ENCODE data around the gene MGME1.

MGME1 gene

GRCh38 chr20:17993546-17993945, 24.7 kb downstream of the MGME1 start:
- Histone ChIP-seq H4K8ac (ENCODE audit: low read depth, low read length) (no peak overlapping the region), H3K36me3 (replicated peaks in 1 of 2; ENCODE audit: control insufficient read depth in 2 of 2, insufficient read depth in 2 of 2, low read length in 2 of 2) (peaks cover 10 to 36% of the 10 kb centered on the region in 2 donors), H4K91ac (ENCODE audit: low read depth, low read length, poor library complexity) (no peak overlapping the region), H2BK120ac (ENCODE audit: low read depth, low read length) (no peak overlapping the region), H3K4me3 (ENCODE audit: low read length in 2 of 2) (no peak overlapping the region), H3K9me3 (replicated peaks in 1 of 2; ENCODE audit: control insufficient read depth in 2 of 2, insufficient read depth in 1 of 2, low read depth in 1 of 2, low read length in 2 of 2) (no peaks in the 10 kb centered on the region), H2AFZ (ENCODE audit: low read length) (no peak overlapping the region), H3K4me1 (ENCODE audit: control insufficient read depth in 2 of 2, insufficient read depth in 1 of 2, low read depth in 1 of 2, low read length in 2 of 2) (no peaks in the 10 kb centered on the region), H3K9ac (ENCODE audit: low read depth, low read length, poor library complexity) (no peak overlapping the region), H3K27me3 (ENCODE audit: control insufficient read depth in 3 of 3, insufficient read depth in 3 of 3, low read depth in 1 of 3, low read length in 3 of 3) (no peaks in the 10 kb centered on the region), H2BK12ac (ENCODE audit: low read length) (no peak overlapping the region), H3K4ac (ENCODE audit: low read length) (no peak overlapping the region), H2BK15ac (ENCODE audit: low read length) (no peak overlapping the region), H3K18ac (ENCODE audit: low read length) (no peak overlapping the region), H2AK5ac (ENCODE audit: low read depth, low read length) (no peak overlapping the region), H3K14ac (ENCODE audit: low read length) (no peak overlapping the region), H2BK5ac (ENCODE audit: low read length) (no peak overlapping the region), H3K23ac (ENCODE audit: low read depth, low read length, poor library complexity) (no peak overlapping the region), H3K27ac (replicated peaks; ENCODE audit: low read length) (no peak overlapping the region), H3K4me2 (ENCODE audit: insufficient read depth, low read length, poor library complexity, severe bottlenecking) (no peak overlapping the region), H3K79me1 (ENCODE audit: low read depth, low read length) (no peaks in the 10 kb centered on the region)
- WGBS, 2 donors (ENCODE audit: extremely low coverage in 2 of 2, insufficient read length in 2 of 2, insufficient replicate concordance in 1 of 2), result no CpG with 5 or more reads among the region's 3 CpGs
- no peak for DNase-seq (ENCODE audit: low spot score)

- Histone ChIP-seq H3K9me3 (replicated peaks in 1 of 2; ENCODE audit: control insufficient read depth in 2 of 2, insufficient read depth in 1 of 2, low read depth in 1 of 2, low read length in 2 of 2) (no peaks in the 10 kb centered on the region), H2BK5ac (ENCODE audit: low read length) (no peak overlapping the region), H3K27ac (replicated peaks; ENCODE audit: low read length) (no peak overlapping the region), H2AK5ac (ENCODE audit: low read depth, low read length) (no peak overlapping the region), H3K23ac (ENCODE audit: low read depth, low read length, poor library complexity) (no peak overlapping the region), H3K4me2 (ENCODE audit: insufficient read depth, low read length, poor library complexity, severe bottlenecking) (no peak overlapping the region), H4K91ac (ENCODE audit: low read depth, low read length, poor library complexity) (no peak overlapping the region), H4K8ac (ENCODE audit: low read depth, low read length) (no peak overlapping the region), H3K18ac (ENCODE audit: low read length) (peak overlapping the region; percentile 53), H2BK15ac (ENCODE audit: low read length) (no peak overlapping the region), H3K79me1 (ENCODE audit: low read depth, low read length) (no peaks in the 10 kb centered on the region), H3K14ac (ENCODE audit: low read length) (no peak overlapping the region), H3K4ac (ENCODE audit: low read length) (no peak overlapping the region), H2AFZ (ENCODE audit: low read length) (no peak overlapping the region), H3K4me1 (ENCODE audit: control insufficient read depth in 2 of 2, insufficient read depth in 1 of 2, low read depth in 1 of 2, low read length in 2 of 2) (no peaks in the 10 kb centered on the region), H3K4me3 (ENCODE audit: low read length in 2 of 2) (no peak overlapping the region), H3K36me3 (replicated peaks in 1 of 2; ENCODE audit: control insufficient read depth in 2 of 2, insufficient read depth in 2 of 2, low read length in 2 of 2) (peaks cover 0 to 10% of the 10 kb centered on the region in 2 donors), H3K9ac (ENCODE audit: low read depth, low read length, poor library complexity) (no peak overlapping the region), H2BK12ac (ENCODE audit: low read length) (no peak overlapping the region), H2BK120ac (ENCODE audit: low read depth, low read length) (no peak overlapping the region), H3K27me3 (ENCODE audit: control insufficient read depth in 3 of 3, insufficient read depth in 3 of 3, low read depth in 1 of 3, low read length in 3 of 3) (no peaks in the 10 kb centered on the region)
- WGBS, 2 donors (ENCODE audit: extremely low coverage in 2 of 2, insufficient read length in 2 of 2, insufficient replicate concordance in 1 of 2), result no CpG with 5 or more reads among the region's 16 CpGs
- peak; percentile 41 for DNase-seq (ENCODE audit: low spot score)
Observed at GRCh38 chr20:17995967-17996819, 27.4 kb downstream of the MGME1 start.

- Histone ChIP-seq H2BK12ac (ENCODE audit: low read length) (no peak overlapping the region), H3K79me1 (ENCODE audit: low read depth, low read length) (no peaks in the 10 kb centered on the region), H3K27ac (replicated peaks; ENCODE audit: low read length) (no peak overlapping the region), H3K4me3 (ENCODE audit: low read length in 2 of 2) (no peak overlapping the region), H3K14ac (ENCODE audit: low read length) (no peak overlapping the region), H3K27me3 (ENCODE audit: control insufficient read depth in 3 of 3, insufficient read depth in 3 of 3, low read depth in 1 of 3, low read length in 3 of 3) (no peaks in the 10 kb centered on the region), H2BK120ac (ENCODE audit: low read depth, low read length) (no peak overlapping the region), H3K23ac (ENCODE audit: low read depth, low read length, poor library complexity) (no peak overlapping the region), H3K9me3 (replicated peaks in 1 of 2; ENCODE audit: control insufficient read depth in 2 of 2, insufficient read depth in 1 of 2, low read depth in 1 of 2, low read length in 2 of 2) (no peaks in the 10 kb centered on the region), H3K4ac (ENCODE audit: low read length) (no peak overlapping the region), H4K8ac (ENCODE audit: low read depth, low read length) (no peak overlapping the region), H2BK15ac (ENCODE audit: low read length) (no peak overlapping the region), H3K18ac (ENCODE audit: low read length) (no peak overlapping the region), H3K4me1 (ENCODE audit: control insufficient read depth in 2 of 2, insufficient read depth in 1 of 2, low read depth in 1 of 2, low read length in 2 of 2) (peaks cover 0 to 4% of the 10 kb centered on the region in 2 donors), H3K9ac (ENCODE audit: low read depth, low read length, poor library complexity) (no peak overlapping the region), H2AK5ac (ENCODE audit: low read depth, low read length) (no peak overlapping the region), H4K91ac (ENCODE audit: low read depth, low read length, poor library complexity) (no peak overlapping the region), H2AFZ (ENCODE audit: low read length) (no peak overlapping the region), H3K36me3 (replicated peaks in 1 of 2; ENCODE audit: control insufficient read depth in 2 of 2, insufficient read depth in 2 of 2, low read length in 2 of 2) (no peaks in the 10 kb centered on the region), H3K4me2 (ENCODE audit: insufficient read depth, low read length, poor library complexity, severe bottlenecking) (no peak overlapping the region), H2BK5ac (ENCODE audit: low read length) (no peak overlapping the region)
- no peak for DNase-seq (ENCODE audit: low spot score)
- no CpG with 5 or more reads among the region's 5 CpGs for WGBS, 2 donors (ENCODE audit: extremely low coverage in 2 of 2, insufficient read length in 2 of 2, insufficient replicate concordance in 1 of 2)
Observed at GRCh38 chr20:17998446-17998845, 29.6 kb downstream of the MGME1 start.

GRCh38 chr20:17999566-17999965, 30.7 kb downstream of the MGME1 start:
- no peaks in the 10 kb centered on the region for H3K36me3 ChIP-seq (replicated peaks in 1 of 2; ENCODE audit: control insufficient read depth in 2 of 2, insufficient read depth in 2 of 2, low read length in 2 of 2)
- H3K79me1 ChIP-seq (ENCODE audit: low read depth, low read length), result no peaks in the 10 kb centered on the region
- no peak overlapping the region for H3K18ac ChIP-seq (ENCODE audit: low read length)
- no peak overlapping the region for H3K4me2 ChIP-seq (ENCODE audit: insufficient read depth, low read length, poor library complexity, severe bottlenecking)
- H2BK12ac ChIP-seq (ENCODE audit: low read length), result no peak overlapping the region
- no peak overlapping the region for H2AK5ac ChIP-seq (ENCODE audit: low read depth, low read length)
- H2BK120ac ChIP-seq (ENCODE audit: low read depth, low read length), result no peak overlapping the region
- peaks cover 2 to 9% of the 10 kb centered on the region in 2 donors for H3K4me1 ChIP-seq (ENCODE audit: control insufficient read depth in 2 of 2, insufficient read depth in 1 of 2, low read depth in 1 of 2, low read length in 2 of 2)
- no CpG with 5 or more reads among the region's 4 CpGs for WGBS, 2 donors (ENCODE audit: extremely low coverage in 2 of 2, insufficient read length in 2 of 2, insufficient replicate concordance in 1 of 2)
- no peak overlapping the region for H2BK15ac ChIP-seq (ENCODE audit: low read length)
- no peak overlapping the region for H3K23ac ChIP-seq (ENCODE audit: low read depth, low read length, poor library complexity)
- no peaks in the 10 kb centered on the region for H3K9me3 ChIP-seq (replicated peaks in 1 of 2; ENCODE audit: control insufficient read depth in 2 of 2, insufficient read depth in 1 of 2, low read depth in 1 of 2, low read length in 2 of 2)
- H4K91ac ChIP-seq (ENCODE audit: low read depth, low read length, poor library complexity), result no peak overlapping the region
- no peak for DNase-seq (ENCODE audit: low spot score)
- no peaks in the 10 kb centered on the region for H3K27me3 ChIP-seq (ENCODE audit: control insufficient read depth in 3 of 3, insufficient read depth in 3 of 3, low read depth in 1 of 3, low read length in 3 of 3)
- no peak overlapping the region for H4K8ac ChIP-seq (ENCODE audit: low read depth, low read length)
- H2BK5ac ChIP-seq (ENCODE audit: low read length), result no peak overlapping the region
- no peak overlapping the region for H3K14ac ChIP-seq (ENCODE audit: low read length)
- no peak overlapping the region for H3K27ac ChIP-seq (replicated peaks; ENCODE audit: low read length)
- H3K4me3 ChIP-seq (ENCODE audit: low read length in 2 of 2), result no peak overlapping the region
- H2AFZ ChIP-seq (ENCODE audit: low read length), result no peak overlapping the region
- no peak overlapping the region for H3K9ac ChIP-seq (ENCODE audit: low read depth, low read length, poor library complexity)
- no peak overlapping the region for H3K4ac ChIP-seq (ENCODE audit: low read length)
